ENCODE measurements around the gene RAB13. TPM values are rescaled to one million over a fixed set of nuclear protein-coding genes. Genes with fewer than 3 reads are reported as not detected.

Gene RAB13
- total and polyA plus RNA-seq, 2 of the 13 experiments (the other 11 are each of a cell fraction or from before 2014, with no cell fraction given), result 15.9 to 24.7 TPM

- peak; percentile 75; the same call in 1 of the 2 replicates for TF ChIP-seq ARID4A (CRISPR knock-in tag; IDR thresholded peaks at IDR 0.05; ENCODE audit: borderline replicate concordance)
- TF ChIP-seq ZSCAN20 (CRISPR knock-in tag; IDR thresholded peaks at IDR 0.05; ENCODE audit: borderline replicate concordance), result peak; percentile 44; the same call in 1 of the 2 replicates
- TF ChIP-seq MXD3 (CRISPR knock-in tag; IDR thresholded peaks at IDR 0.05), result peak; percentile 22; the same call in 1 of the 2 replicates
- TF ChIP-seq POLR2G (IDR thresholded peaks at IDR 0.05; ENCODE audit: low read depth, low read length), result peak; percentile 72
- peak; percentile 69 for TF ChIP-seq E2F1 (CRISPR knock-in tag; IDR thresholded peaks at IDR 0.05)
- peak; percentile 15; the same call in 1 of the 2 replicates for TF ChIP-seq RAD21 (CRISPR knock-in tag; IDR thresholded peaks at IDR 0.05)
- 0 out of 2 replicates have a peak, but pooled peaks have one; percentile 63 for TF ChIP-seq AHR (CRISPR knock-in tag; IDR thresholded peaks at IDR 0.05)
- TF ChIP-seq ZNF558 (CRISPR knock-in tag; IDR thresholded peaks at IDR 0.05; ENCODE audit: borderline replicate concordance), result no peak
- peak; percentile 46 for TF ChIP-seq AGO2 (optimal IDR thresholded peaks at IDR 0.05; ENCODE audit: low read depth, low read length)
- TF ChIP-seq PCBP1 (IDR thresholded peaks at IDR 0.05; ENCODE audit: borderline replicate concordance, low read depth, low read length), result peak; percentile 92
- TF ChIP-seq MAZ (IDR thresholded peaks at IDR 0.05; ENCODE audit: borderline replicate concordance, low read depth, low read length), result peak; percentile 86
- peak; percentile 40; the same call in 1 of the 2 replicates for TF ChIP-seq MAZ (CRISPR knock-in tag; IDR thresholded peaks at IDR 0.05; ENCODE audit: low read depth)
- peak; percentile 61 for TF ChIP-seq KAT8 (CRISPR knock-in tag; IDR thresholded peaks at IDR 0.05)
- 0 out of 2 replicates have a peak, but pooled peaks have one; percentile 29 for TF ChIP-seq ZNF776 (CRISPR knock-in tag; IDR thresholded peaks at IDR 0.05)
- TF ChIP-seq MAF1 (CRISPR knock-in tag; IDR thresholded peaks at IDR 0.05; ENCODE audit: borderline replicate concordance), result 0 out of 2 replicates have a peak, but pooled peaks have one; percentile 59
- TF ChIP-seq GATA4 (IDR thresholded peaks at IDR 0.05; ENCODE audit: borderline replicate concordance, low read depth), result peak; percentile 31; the same call in 1 of the 2 replicates
- TF ChIP-seq SETDB1 (CRISPR knock-in tag; IDR thresholded peaks at IDR 0.05; ENCODE audit: borderline replicate concordance), result no peak
- TF ChIP-seq ATF2 (CRISPR knock-in tag; IDR thresholded peaks at IDR 0.05), result peak; percentile 86; the same call in 1 of the 2 replicates
- no peak for TF ChIP-seq TCF12 (IDR thresholded peaks at IDR 0.05)
- 0 out of 2 replicates have a peak, but pooled peaks have one; percentile 49 for TF ChIP-seq TCF12 (CRISPR knock-in tag; IDR thresholded peaks at IDR 0.05)
Measured at GRCh38 chr1:153963030-153963849, 22.9 kb downstream of the RAB13 start, which contains the start of gene SLC39A1 (continued).
